HepG2 (cell line): ENCODE measurements around the gene DCTN2.
"Not testable (repeated sequence)": the region's sequence is repeated elsewhere in the genome, so short reads cannot be mapped to it uniquely, and the experiment has no call there.

Experiments used
- RFX1 ChIP-seq: fragments of 450-650 bp; IDR thresholded peaks from 2 replicates; pipeline ENCODE4 v1.6.1; 2017
- ZBTB21 ChIP-seq: sonication (generic); formaldehyde crosslinking; IDR thresholded peaks from 2 replicates; pipeline ENCODE4 v1.4.0; 2020; ENCODE audit warnings: missing genetic modification reagents
- ZNF10 ChIP-seq: sonication (generic); formaldehyde crosslinking; IDR thresholded peaks from 2 replicates; pipeline ENCODE4 v1.4.0; 2020; ENCODE audit warnings: mild to moderate bottlenecking, low read depth, missing genetic modification reagents, borderline replicate concordance

- not testable (repeated sequence) for TF ChIP-seq ZNF10 (CRISPR knock-in tag); RFX1; ZBTB21
Observed at GRCh38 chr12:57495051-57495701, 51.8 kb downstream of the DCTN2 start.
